Liver (tissue), 9 donors: Measurements from ENCODE around the gene COL9A1. TPM values are rescaled to one million over a fixed set of nuclear protein-coding genes. Genes with fewer than 3 reads are reported as not detected.

Experiments used
- DNase-seq: peaks from one replicate; pipeline ENCODE4 v3.0.0-alpha.2; 2017; ENCODE audit warnings: low spot score
- H3K27ac ChIP-seq, 2 donors: one replicate each; pipeline ENCODE4 v1.7.0; 2013; ENCODE audit warnings: inconsistent platforms in 2 of 2, low read length in 2 of 2, control low read depth in 1 of 2, low read depth in 1 of 2, mild to moderate bottlenecking in 1 of 2
- H3K27me3 ChIP-seq, 4 donors: one replicate each; pipeline versions ENCODE4 v1.6.1 to v1.7.0; 2013; ENCODE audit warnings: low read length in 3 of 4, inconsistent platforms in 1 of 4, mild to moderate bottlenecking in 1 of 4, moderate library complexity in 1 of 4; ENCODE audit not compliant: control insufficient read depth in 4 of 4, insufficient read depth in 4 of 4
- H3K36me3 ChIP-seq, 4 donors: one replicate each; pipeline versions ENCODE4 v1.6.1 to v1.7.0; 2013; ENCODE audit warnings: low read length in 3 of 4, mild to moderate bottlenecking in 3 of 4, low read depth in 1 of 4, moderate library complexity in 1 of 4; ENCODE audit not compliant: control insufficient read depth in 4 of 4, insufficient read depth in 3 of 4
- H3K4me1 ChIP-seq, 4 donors: one replicate each; pipeline versions ENCODE4 v1.6.1 to v1.7.0; 2013; ENCODE audit warnings: low read length in 3 of 4, mild to moderate bottlenecking in 3 of 4, moderate library complexity in 1 of 4; ENCODE audit not compliant: control insufficient read depth in 4 of 4, insufficient read depth in 4 of 4
- H3K4me3 ChIP-seq, 3 donors: one replicate each; pipeline versions ENCODE4 v1.6.1 to v1.7.0; 2013; ENCODE audit warnings: low read length in 3 of 3, control low read depth in 1 of 3, low read depth in 1 of 3, mild to moderate bottlenecking in 1 of 3
- H3K9ac ChIP-seq, 2 donors: one replicate each; pipeline ENCODE4 v1.7.0; 2013; ENCODE audit warnings: low read length in 2 of 2, mild to moderate bottlenecking in 2 of 2, moderate library complexity in 2 of 2, control low read depth in 1 of 2, low read depth in 1 of 2
- H3K9me3 ChIP-seq, 4 donors: one replicate each; pipeline versions ENCODE4 v1.6.1 to v1.7.0; 2013; ENCODE audit warnings: low read length in 3 of 4; ENCODE audit not compliant: control insufficient read depth in 4 of 4
- CTCF ChIP-seq: fragments of 150-350 bp; IDR thresholded peaks from 2 replicates; pipeline ENCODE4 v1.5.1; 2017; ENCODE audit warnings: improper control_type of control experiment, low read depth, low read length; ENCODE audit not compliant: missing input control
- EGR1 ChIP-seq, 2 donors: IDR thresholded peaks; 2 replicates each; pipeline ENCODE4 v1.6.1; 2016 to 2018; ENCODE audit warnings: antibody characterized with exemption in 2 of 2, low read depth in 2 of 2
- FOXA1 ChIP-seq: IDR thresholded peaks from 2 replicates; pipeline ENCODE4 v1.6.1; 2016; ENCODE audit warnings: antibody characterized with exemption
- NR2F2 ChIP-seq: IDR thresholded peaks from 2 replicates; pipeline ENCODE4 v1.6.1; 2016; ENCODE audit warnings: antibody characterized with exemption
- RXRA ChIP-seq, 2 donors: IDR thresholded peaks; 2 replicates each; pipeline ENCODE4 v1.6.1; 2017 to 2018; ENCODE audit warnings: antibody characterized with exemption in 2 of 2, mild to moderate bottlenecking in 1 of 2
- SP1 ChIP-seq: IDR thresholded peaks from 2 replicates; pipeline ENCODE4 v1.6.1; 2018; ENCODE audit warnings: antibody characterized with exemption, mild to moderate bottlenecking
- ZBTB33 ChIP-seq: IDR thresholded peaks from 2 replicates; pipeline ENCODE4 v1.6.1; 2016; ENCODE audit warnings: antibody characterized with exemption
- WGBS: extraction: QIAGEN DNeasy Blood & Tissue Kit; methylation state at CpG from one replicate; pipeline ENCODE4 v1.1.7; 2013; 5-methylcytosine and 5-hydroxymethylcytosine counted together
- polyA plus RNA-seq, 2 donors: library from polyadenylated mRNA; stranded (reverse) in 1 of 2; unstranded in 1 of 2; fragments of 200-250 nt in 1 of 2; fragments of >200 nt in 1 of 2; fragmentation: Nextera tagmentation in 1 of 2; extraction: Ambion mirVana in 1 of 2; gene quantifications; one replicate each; pipeline versions ENCODE4 v1.2.1 to v1.2.3, GENCODE V29; 2013 to 2015
- total RNA-seq, 2 donors: library from RNA; depleted of rRNA; stranded (reverse); fragments of >200 nt; gene quantifications; one replicate each; pipeline ENCODE4 v1.2.3, GENCODE V29; 2014
- TF ChIP-seq, protein P1 (sequence below): IDR thresholded peaks from 2 replicates; pipeline ENCODE4 v1.6.1; 2016; ENCODE audit warnings: antibody characterized with exemption
- TF ChIP-seq, protein P2 (sequence below): IDR thresholded peaks from 2 replicates; pipeline ENCODE4 v1.6.1; 2016; ENCODE audit warnings: antibody characterized with exemption, mild to moderate bottlenecking
- donor health status: healthy.
- donor health status: healthy.
- donor health status: healthy.
- donor health status: healthy.
- donor health status: healthy.

Gene COL9A1
- total and polyA plus RNA-seq, 4 donors = 0.01 to 1.4 TPM; not detected in 2

GRCh38 chr6:70286905-70287304 lies 16.0 kb downstream of the COL9A1 start:
- H3K27me3 ChIP-seq = peaks cover 0 to 19% (median 3%) of the 10 kb centered on the region in 4 donors
- no peaks in the 10 kb centered on the region for H3K36me3 ChIP-seq
- peaks cover 0 to 11% (median 5%) of the 10 kb centered on the region in 4 donors for H3K4me1 ChIP-seq

More at GRCh38 chr6:70286905-70287304, 16.0 kb downstream of the COL9A1 start:
- Histone ChIP-seq H3K9ac (no peak overlapping the region), H3K4me3 (no peak overlapping the region), H3K27ac (no peak overlapping the region), H3K9me3 (no peaks in the 10 kb centered on the region)
- WGBS = 80% methylated on average over 5 of the region's 5 CpGs
- DNase-seq = no peak
- no peak for TF ChIP-seq EGR1 (IDR thresholded peaks at IDR 0.05; ENCODE audit: low read depth in 2 of 2)
- TF ChIP-seq CTCF = no peak
- TF ChIP-seq RXRA (IDR thresholded peaks at IDR 0.05) = no peak
- TF ChIP-seq ZBTB33 = no peak
- TF ChIP-seq NR2F2 = no peak
- no peak for TF ChIP-seq FOXA1
- TF ChIP-seq, protein P1, sequence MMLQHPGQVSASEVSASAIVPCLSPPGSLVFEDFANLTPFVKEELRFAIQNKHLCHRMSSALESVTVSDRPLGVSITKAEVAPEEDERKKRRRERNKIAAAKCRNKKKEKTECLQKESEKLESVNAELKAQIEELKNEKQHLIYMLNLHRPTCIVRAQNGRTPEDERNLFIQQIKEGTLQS = no peak
- TF ChIP-seq SP1 = no peak
- TF ChIP-seq, protein P2, sequence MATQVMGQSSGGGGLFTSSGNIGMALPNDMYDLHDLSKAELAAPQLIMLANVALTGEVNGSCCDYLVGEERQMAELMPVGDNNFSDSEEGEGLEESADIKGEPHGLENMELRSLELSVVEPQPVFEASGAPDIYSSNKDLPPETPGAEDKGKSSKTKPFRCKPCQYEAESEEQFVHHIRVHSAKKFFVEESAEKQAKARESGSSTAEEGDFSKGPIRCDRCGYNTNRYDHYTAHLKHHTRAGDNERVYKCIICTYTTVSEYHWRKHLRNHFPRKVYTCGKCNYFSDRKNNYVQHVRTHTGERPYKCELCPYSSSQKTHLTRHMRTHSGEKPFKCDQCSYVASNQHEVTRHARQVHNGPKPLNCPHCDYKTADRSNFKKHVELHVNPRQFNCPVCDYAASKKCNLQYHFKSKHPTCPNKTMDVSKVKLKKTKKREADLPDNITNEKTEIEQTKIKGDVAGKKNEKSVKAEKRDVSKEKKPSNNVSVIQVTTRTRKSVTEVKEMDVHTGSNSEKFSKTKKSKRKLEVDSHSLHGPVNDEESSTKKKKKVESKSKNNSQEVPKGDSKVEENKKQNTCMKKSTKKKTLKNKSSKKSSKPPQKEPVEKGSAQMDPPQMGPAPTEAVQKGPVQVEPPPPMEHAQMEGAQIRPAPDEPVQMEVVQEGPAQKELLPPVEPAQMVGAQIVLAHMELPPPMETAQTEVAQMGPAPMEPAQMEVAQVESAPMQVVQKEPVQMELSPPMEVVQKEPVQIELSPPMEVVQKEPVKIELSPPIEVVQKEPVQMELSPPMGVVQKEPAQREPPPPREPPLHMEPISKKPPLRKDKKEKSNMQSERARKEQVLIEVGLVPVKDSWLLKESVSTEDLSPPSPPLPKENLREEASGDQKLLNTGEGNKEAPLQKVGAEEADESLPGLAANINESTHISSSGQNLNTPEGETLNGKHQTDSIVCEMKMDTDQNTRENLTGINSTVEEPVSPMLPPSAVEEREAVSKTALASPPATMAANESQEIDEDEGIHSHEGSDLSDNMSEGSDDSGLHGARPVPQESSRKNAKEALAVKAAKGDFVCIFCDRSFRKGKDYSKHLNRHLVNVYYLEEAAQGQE = no peak
